HEK293 (cell line): Measurements from ENCODE around the gene EHD1.

ENCODE experiments used
- CTCF ChIA-PET: fragments of 350-600 bp; formaldehyde crosslinking; extraction: SDS; loops from one replicate; lab custom pipeline; 2021; ENCODE audit warnings: antibody characterized with exemption; lab: Yijun Ruan, JAX
- POLR2A ChIA-PET: fragments of 300-600 bp; formaldehyde crosslinking; extraction: SDS; loops from one replicate; lab custom pipeline; 2020; ENCODE audit warnings: antibody characterized with exemption, inconsistent platforms; lab: Yijun Ruan, JAX
- H3K27ac ChIP-seq: fragments of 200-500 bp; sonication (Bioruptor generic); 2 replicates; pipeline ENCODE4 v1.5.1; 2014; ENCODE audit warnings: low read depth, low read length, control low read depth, inconsistent platforms; ENCODE audit errors: extremely low read depth
- H3K36me3 ChIP-seq, 2 experiments: fragments of 200-500 bp in 1 of 2; sonication (Bioruptor generic) in 1 of 2; 1 replicate in 1 of 2; 2 replicates in 1 of 2; pipeline ENCODE4 v1.5.1; 2014 to 2017; ENCODE audit warnings: inconsistent platforms in 2 of 2, low read length in 2 of 2; ENCODE audit not compliant: control insufficient read depth in 2 of 2, insufficient read depth in 1 of 2
- H3K4me1 ChIP-seq: fragments of 200-500 bp; sonication (Bioruptor generic); 2 replicates; pipeline ENCODE4 v1.5.1; 2014; ENCODE audit warnings: mild to moderate bottlenecking, low read length, inconsistent platforms; ENCODE audit not compliant: control insufficient read depth, insufficient read depth
- H3K4me3 ChIP-seq: 2 replicates; pipeline ENCODE4 v1.5.1; 2011; ENCODE audit warnings: low read depth, mild to moderate bottlenecking, control low read depth, low read length, moderate library complexity
- H3K9me3 ChIP-seq: fragments of 200-500 bp; sonication (Bioruptor generic); 2 replicates; pipeline ENCODE4 v1.5.1; 2014; ENCODE audit warnings: low read depth, low read length, inconsistent platforms; ENCODE audit not compliant: control insufficient read depth, insufficient read depth
- HOXA7 ChIP-seq: sonication (generic); formaldehyde crosslinking; IDR thresholded peaks from 2 replicates; pipeline ENCODE4 v1.8.1; 2022; ENCODE audit warnings: missing genetic modification reagents, borderline replicate concordance
- KLF16 ChIP-seq: fragments of 450-650 bp; formaldehyde crosslinking; IDR thresholded peaks from 2 replicates; pipeline ENCODE4 v1.5.1; 2017; ENCODE audit warnings: missing biosample characterization, missing genetic modification characterization
- REPIN1 ChIP-seq: fragments of 450-650 bp; formaldehyde crosslinking; IDR thresholded peaks from 2 replicates; pipeline ENCODE4 v1.5.1; 2017; ENCODE audit warnings: missing biosample characterization, missing genetic modification characterization, low read depth
- SP3 ChIP-seq: fragments of 450-650 bp; formaldehyde crosslinking; IDR thresholded peaks from 2 replicates; pipeline ENCODE4 v1.5.1; 2016; ENCODE audit warnings: missing biosample characterization, missing genetic modification characterization
- YY2 ChIP-seq: fragments of 450-650 bp; formaldehyde crosslinking; IDR thresholded peaks from 2 replicates; pipeline ENCODE4 v1.5.1; 2016; ENCODE audit warnings: missing biosample characterization, missing genetic modification characterization
- ZBTB6 ChIP-seq: fragments of 450-650 bp; formaldehyde crosslinking; IDR thresholded peaks from 2 replicates; pipeline ENCODE4 v1.5.1; 2017; ENCODE audit warnings: missing biosample characterization, missing genetic modification characterization
- ZIC2 ChIP-seq: fragments of 450-650 bp; formaldehyde crosslinking; IDR thresholded peaks from 2 replicates; pipeline ENCODE4 v1.5.1; 2016; ENCODE audit warnings: missing biosample characterization, missing genetic modification characterization
- ZNF114 ChIP-seq: fragments of 450-650 bp; formaldehyde crosslinking; IDR thresholded peaks from 2 replicates; pipeline ENCODE4 v1.5.0; 2017; ENCODE audit warnings: missing biosample characterization, missing genetic modification characterization
- ZNF2 ChIP-seq: fragments of 450-650 bp; formaldehyde crosslinking; IDR thresholded peaks from 2 replicates; pipeline ENCODE4 v1.5.1; 2016; ENCODE audit warnings: missing biosample characterization, missing genetic modification characterization
- ZNF274 ChIP-seq, 2 experiments: fragments of 200-500 bp in 1 of 2; fragments of 450-650 bp in 1 of 2; sonication (Bioruptor generic) in 1 of 2; formaldehyde crosslinking in 1 of 2; IDR thresholded peaks; 2 replicates each; pipeline versions ENCODE4 v1.5.1 to v1.6.1; 2014 to 2016; ENCODE audit warnings: borderline replicate concordance in 1 of 2, inconsistent platforms in 1 of 2, low read length in 1 of 2, missing biosample characterization in 1 of 2, missing genetic modification characterization in 1 of 2
- ZNF302 ChIP-seq: fragments of 450-650 bp; formaldehyde crosslinking; IDR thresholded peaks from 2 replicates; pipeline ENCODE4 v1.5.1; 2016; ENCODE audit warnings: missing biosample characterization, missing genetic modification characterization, low read depth
- ZNF311 ChIP-seq: fragments of 450-650 bp; formaldehyde crosslinking; IDR thresholded peaks from 2 replicates; pipeline ENCODE4 v1.5.1; 2017; ENCODE audit warnings: missing biosample characterization, missing genetic modification characterization, borderline replicate concordance
- ZNF48 ChIP-seq: fragments of 450-650 bp; formaldehyde crosslinking; IDR thresholded peaks from 2 replicates; pipeline ENCODE4 v1.5.1; 2016; ENCODE audit warnings: missing biosample characterization, missing genetic modification characterization
- ZNF544 ChIP-seq: fragments of 450-650 bp; formaldehyde crosslinking; IDR thresholded peaks from 2 replicates; pipeline ENCODE4 v1.5.0; 2017; ENCODE audit warnings: missing biosample characterization, missing genetic modification characterization
- ZNF548 ChIP-seq: fragments of 450-650 bp; formaldehyde crosslinking; IDR thresholded peaks from 2 replicates; pipeline ENCODE4 v1.5.1; 2016; ENCODE audit warnings: missing biosample characterization, missing genetic modification characterization
- ZNF561 ChIP-seq: fragments of 450-650 bp; IDR thresholded peaks from 2 replicates; pipeline ENCODE4 v1.5.1; 2018; ENCODE audit warnings: missing biosample characterization, missing genetic modification characterization, borderline replicate concordance
- ZNF629 ChIP-seq: fragments of 450-650 bp; formaldehyde crosslinking; IDR thresholded peaks from 2 replicates; pipeline ENCODE4 v1.5.1; 2017; ENCODE audit warnings: missing biosample characterization, missing genetic modification characterization
- ZNF792 ChIP-seq: fragments of 450-650 bp; formaldehyde crosslinking; IDR thresholded peaks from 2 replicates; pipeline ENCODE4 v1.5.1; 2016; ENCODE audit warnings: missing biosample characterization, missing genetic modification characterization
- ZSCAN30 ChIP-seq: fragments of 450-650 bp; IDR thresholded peaks from 2 replicates; pipeline ENCODE4 v1.5.1; 2018; ENCODE audit warnings: missing biosample characterization, mild to moderate bottlenecking, missing genetic modification characterization, moderate library complexity
- TF ChIP-seq, protein P1 (sequence below): fragments of 450-650 bp; formaldehyde crosslinking; IDR thresholded peaks from 2 replicates; pipeline ENCODE4 v1.5.1; 2017; ENCODE audit warnings: missing biosample characterization, missing genetic modification characterization
- TF ChIP-seq, protein P2 (sequence below): fragments of 450-650 bp; formaldehyde crosslinking; IDR thresholded peaks from 2 replicates; pipeline ENCODE4 v1.5.1; 2016; ENCODE audit warnings: missing biosample characterization, missing genetic modification characterization
- TF ChIP-seq, protein P3 (sequence below): fragments of 450-650 bp; formaldehyde crosslinking; IDR thresholded peaks from 2 replicates; pipeline ENCODE4 v1.5.1; 2016; ENCODE audit warnings: missing biosample characterization, missing genetic modification characterization

EHD1 gene

GRCh38 chr11:64875369-64876228 lies 2.8 kb downstream of the EHD1 start:
- Histone ChIP-seq H3K36me3 (peaks cover 0 to 27% of the 10 kb centered on the region in 2 experiments; a peak in 1 of 3 replicates), H3K4me1 (no peaks in the 10 kb centered on the region)
- TF ChIP-seq ZNF629 (tag by site-specific recombination) (no peak), ZNF311 (tag by site-specific recombination) (no peak), YY2 (tag by site-specific recombination) (no peak), ZNF114 (tag by site-specific recombination) (no peak), ZNF548 (tag by site-specific recombination) (no peak), REPIN1 (tag by site-specific recombination) (no peak), HOXA7 (no peak), ZSCAN30 (no peak), ZNF274 (IDR thresholded peaks at IDR 0.05; ENCODE audit: low read length) (no peak), ZNF274 (tag by site-specific recombination; IDR thresholded peaks at IDR 0.05; ENCODE audit: borderline replicate concordance) (no peak), ZNF48 (tag by site-specific recombination) (no peak), ZNF2 (tag by site-specific recombination) (no peak)
- TF ChIP-seq, protein P1, sequence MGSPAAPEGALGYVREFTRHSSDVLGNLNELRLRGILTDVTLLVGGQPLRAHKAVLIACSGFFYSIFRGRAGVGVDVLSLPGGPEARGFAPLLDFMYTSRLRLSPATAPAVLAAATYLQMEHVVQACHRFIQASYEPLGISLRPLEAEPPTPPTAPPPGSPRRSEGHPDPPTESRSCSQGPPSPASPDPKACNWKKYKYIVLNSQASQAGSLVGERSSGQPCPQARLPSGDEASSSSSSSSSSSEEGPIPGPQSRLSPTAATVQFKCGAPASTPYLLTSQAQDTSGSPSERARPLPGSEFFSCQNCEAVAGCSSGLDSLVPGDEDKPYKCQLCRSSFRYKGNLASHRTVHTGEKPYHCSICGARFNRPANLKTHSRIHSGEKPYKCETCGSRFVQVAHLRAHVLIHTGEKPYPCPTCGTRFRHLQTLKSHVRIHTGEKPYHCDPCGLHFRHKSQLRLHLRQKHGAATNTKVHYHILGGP (tag by site-specific recombination): no peak
- TF ChIP-seq, protein P2, sequence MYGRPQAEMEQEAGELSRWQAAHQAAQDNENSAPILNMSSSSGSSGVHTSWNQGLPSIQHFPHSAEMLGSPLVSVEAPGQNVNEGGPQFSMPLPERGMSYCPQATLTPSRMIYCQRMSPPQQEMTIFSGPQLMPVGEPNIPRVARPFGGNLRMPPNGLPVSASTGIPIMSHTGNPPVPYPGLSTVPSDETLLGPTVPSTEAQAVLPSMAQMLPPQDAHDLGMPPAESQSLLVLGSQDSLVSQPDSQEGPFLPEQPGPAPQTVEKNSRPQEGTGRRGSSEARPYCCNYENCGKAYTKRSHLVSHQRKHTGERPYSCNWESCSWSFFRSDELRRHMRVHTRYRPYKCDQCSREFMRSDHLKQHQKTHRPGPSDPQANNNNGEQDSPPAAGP (tag by site-specific recombination): no peak
- TF ChIP-seq, protein P3, sequence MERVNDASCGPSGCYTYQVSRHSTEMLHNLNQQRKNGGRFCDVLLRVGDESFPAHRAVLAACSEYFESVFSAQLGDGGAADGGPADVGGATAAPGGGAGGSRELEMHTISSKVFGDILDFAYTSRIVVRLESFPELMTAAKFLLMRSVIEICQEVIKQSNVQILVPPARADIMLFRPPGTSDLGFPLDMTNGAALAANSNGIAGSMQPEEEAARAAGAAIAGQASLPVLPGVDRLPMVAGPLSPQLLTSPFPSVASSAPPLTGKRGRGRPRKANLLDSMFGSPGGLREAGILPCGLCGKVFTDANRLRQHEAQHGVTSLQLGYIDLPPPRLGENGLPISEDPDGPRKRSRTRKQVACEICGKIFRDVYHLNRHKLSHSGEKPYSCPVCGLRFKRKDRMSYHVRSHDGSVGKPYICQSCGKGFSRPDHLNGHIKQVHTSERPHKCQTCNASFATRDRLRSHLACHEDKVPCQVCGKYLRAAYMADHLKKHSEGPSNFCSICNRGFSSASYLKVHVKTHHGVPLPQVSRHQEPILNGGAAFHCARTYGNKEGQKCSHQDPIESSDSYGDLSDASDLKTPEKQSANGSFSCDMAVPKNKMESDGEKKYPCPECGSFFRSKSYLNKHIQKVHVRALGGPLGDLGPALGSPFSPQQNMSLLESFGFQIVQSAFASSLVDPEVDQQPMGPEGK (tag by site-specific recombination): no peak
- TF ChIP-seq, all 188 proteins: peak for 0

GRCh38 chr11:64874308-64875240 lies 3.8 kb downstream of the EHD1 start:
- Histone ChIP-seq H3K4me1 (no peaks in the 10 kb centered on the region), H3K9me3 (no peaks in the 10 kb centered on the region), H3K4me3 (no peak overlapping the region), H3K27ac (no peak overlapping the region), H3K36me3 (peaks cover 0 to 27% of the 10 kb centered on the region in 2 experiments; a peak in 1 of 3 replicates)
- no peak for TF ChIP-seq ZBTB6
- TF ChIP-seq ZNF561 (tag by site-specific recombination): no peak
- no peak for TF ChIP-seq SP3 (tag by site-specific recombination)
- no peak for TF ChIP-seq REPIN1 (tag by site-specific recombination)
- no peak for TF ChIP-seq ZSCAN30
- no peak for TF ChIP-seq ZNF544 (tag by site-specific recombination)
- no peak for TF ChIP-seq ZNF792 (tag by site-specific recombination)
- no peak for TF ChIP-seq KLF16 (tag by site-specific recombination)
- TF ChIP-seq ZIC2 (tag by site-specific recombination): no peak
- no peak for TF ChIP-seq ZNF302 (tag by site-specific recombination)
- no peak for TF ChIP-seq ZNF114 (tag by site-specific recombination)
- ChIA-PET POLR2A (interaction anchor here (0.9 to 1.0 kb wide), 2 partner anchors 20 to 22 kb away, joined by 3 to 4 read pairs; no protein-coding TSS in a partner anchor), CTCF (interaction anchor here (0.6 to 3.8 kb wide), 6 partner anchors 13 to 31 kb away, joined by 3 to 36 read pairs (median 4); no protein-coding TSS in a partner anchor)

More at GRCh38 chr11:64875369-64876228, 2.8 kb downstream of the EHD1 start:
- CTCF ChIA-PET: interaction anchor here (0.6 to 4.6 kb wide), 10 partner anchors 9 to 32 kb away, joined by 3 to 36 read pairs (median 5); no protein-coding TSS in a partner anchor
- no peak overlapping the region for H3K27ac ChIP-seq
- POLR2A ChIA-PET: interaction anchor here (0.9 to 1.0 kb wide), 2 partner anchors 21 kb away, joined by 3 to 4 read pairs; no protein-coding TSS in a partner anchor
- no peak overlapping the region for H3K4me3 ChIP-seq
- no peaks in the 10 kb centered on the region for H3K9me3 ChIP-seq
